GM19324 (cell line): ENCODE measurements around the gene MVP.
"Not testable (repeated sequence)": the region's sequence is repeated elsewhere in the genome, so short reads cannot be mapped to it uniquely, and the experiment has no call there.

Experiments
- ATAC-seq: cut with Tn5 transposase; IDR thresholded peaks from one replicate; pipeline ENCODE4 v1.9.1; 2021; ENCODE audit warnings: mild to moderate bottlenecking, moderate library complexity; ENCODE audit not compliant: unreplicated experiment, low FRiP score

The MVP gene

GRCh38 chr16:29814592-29814991 lies 5.7 kb upstream of the MVP start:
- ATAC-seq, result no peak

GRCh38 chr16:29815032-29815721 lies 5.1 kb upstream of the MVP start:
- no peak for ATAC-seq

GRCh38 chr16:29815793-29816693 lies 4.2 kb upstream of the MVP start, which contains the start of gene PAGR1:
Gene PAGR1, plus strand, starts transcription at chr16:29816152. Its CDS starts 374 bp downstream, at chr16:29816526.
- ATAC-seq, result peak; percentile 75

GRCh38 chr16:29816694-29817441 lies 3.4 kb upstream of the MVP start:
- peak; percentile 11 for ATAC-seq

GRCh38 chr16:29818082-29818481 lies 2.2 kb upstream of the MVP start:
- ATAC-seq, result no peak

DNA sequence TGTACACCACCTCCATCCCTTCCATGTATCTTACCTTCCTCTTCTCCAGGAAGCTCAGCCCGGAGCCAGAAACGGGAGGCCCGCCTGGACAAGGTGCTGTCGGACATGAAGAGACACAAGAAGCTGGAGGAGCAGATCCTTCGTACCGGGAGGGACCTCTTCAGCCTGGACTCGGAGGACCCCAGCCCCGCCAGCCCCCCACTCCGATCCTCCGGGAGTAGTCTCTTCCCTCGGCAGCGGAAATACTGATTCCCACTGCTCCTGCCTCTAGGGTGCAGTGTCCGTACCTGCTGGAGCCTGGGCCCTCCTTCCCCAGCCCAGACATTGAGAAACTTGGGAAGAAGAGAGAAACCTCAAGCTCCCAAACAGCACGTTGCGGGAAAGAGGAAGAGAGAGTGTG lies 756 bp upstream of the MVP start:
- no peak for ATAC-seq

GRCh38 chr16:29820730-29821642 lies 724 bp downstream of the MVP start:
- no peak for ATAC-seq

DNA sequence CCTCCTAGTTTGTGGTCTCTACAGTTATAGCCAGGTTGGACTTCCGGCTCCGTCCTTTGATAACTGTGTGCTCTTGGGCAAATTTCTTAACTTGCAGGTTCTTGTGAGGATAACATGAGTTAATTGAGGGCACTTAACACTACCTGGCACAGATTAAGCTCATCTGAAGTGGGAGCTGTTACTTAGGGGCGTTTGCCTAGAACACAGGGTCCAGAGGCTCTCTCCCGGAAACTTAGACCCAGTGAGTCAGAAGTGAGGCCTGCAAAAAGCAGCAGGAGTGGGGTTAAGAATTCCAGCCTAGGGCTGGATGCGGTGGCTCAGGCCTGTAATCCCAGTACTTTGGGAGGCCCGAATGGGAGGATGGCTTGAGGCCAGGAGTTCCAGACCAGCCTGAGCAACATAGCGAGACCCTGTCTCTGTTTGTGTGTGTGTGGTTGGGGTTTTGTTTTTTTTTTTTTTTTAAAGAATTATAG lies 1.4 kb downstream of the MVP start:
- no peak for ATAC-seq

DNA sequence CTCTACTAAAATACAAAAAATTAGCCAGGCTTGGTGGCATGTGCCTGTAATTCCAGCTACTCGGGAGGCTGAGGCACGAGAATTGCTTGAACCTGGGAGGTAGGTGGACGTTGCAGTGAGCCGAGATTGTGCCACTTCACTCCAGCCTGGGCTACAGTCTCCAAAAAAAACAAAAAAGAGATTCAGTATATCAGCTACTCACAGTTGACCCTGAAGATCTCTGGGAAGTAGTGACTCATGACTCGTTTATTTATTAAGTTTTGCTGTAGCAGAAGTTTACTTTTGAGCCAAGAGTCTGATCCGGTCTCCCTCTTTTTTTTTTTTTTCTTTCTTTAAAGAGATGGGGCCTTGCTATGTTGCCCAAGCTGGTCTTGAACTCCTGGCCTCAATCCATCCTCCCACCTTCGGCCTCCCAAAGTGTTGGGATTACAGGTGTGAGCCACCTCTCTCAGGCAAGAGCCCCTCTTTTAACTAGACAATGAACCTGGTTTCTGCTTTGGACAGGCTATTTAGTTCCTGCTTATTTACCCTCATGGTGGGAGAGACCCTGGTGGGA lies 4.4 kb downstream of the MVP start:
- ATAC-seq, result no peak

- no peak for ATAC-seq
Observed at GRCh38 chr16:29825145-29826044, 5.1 kb downstream of the MVP start.

- no peak for ATAC-seq
Observed at GRCh38 chr16:29826342-29826695, 6.1 kb downstream of the MVP start.

GRCh38 chr16:29830774-29831173 lies 10.5 kb downstream of the MVP start:
- ATAC-seq, result no peak

- ATAC-seq, result no peak
Observed at GRCh38 chr16:29831490-29831889, 11.2 kb downstream of the MVP start.

- ATAC-seq, result not testable (repeated sequence)
Observed at GRCh38 chr16:29833219-29833618, 13.0 kb downstream of the MVP start.

GRCh38 chr16:29834079-29834478 lies 13.8 kb downstream of the MVP start:
- ATAC-seq, result no peak

GRCh38 chr16:29835926-29836325 lies 15.7 kb downstream of the MVP start:
- ATAC-seq, result no peak

DNA sequence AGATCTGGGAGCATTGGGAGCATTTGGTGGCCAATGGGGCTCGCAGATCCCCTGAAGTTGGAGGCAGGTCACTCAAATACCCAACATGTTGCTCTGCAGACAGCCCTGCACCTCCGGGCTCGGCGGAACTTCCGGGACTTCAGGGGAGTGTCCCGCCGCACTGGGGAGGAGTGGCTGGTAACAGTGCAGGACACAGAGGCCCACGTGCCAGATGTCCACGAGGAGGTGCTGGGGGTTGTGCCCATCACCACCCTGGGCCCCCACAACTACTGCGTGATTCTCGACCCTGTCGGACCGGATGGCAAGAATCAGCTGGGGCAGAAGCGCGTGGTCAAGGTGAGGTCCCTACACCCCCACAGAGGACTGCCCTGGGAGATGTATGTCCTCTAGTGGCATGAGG lies 16.4 kb downstream of the MVP start:
- no peak for ATAC-seq

GRCh38 chr16:29837841-29838240 lies 17.6 kb downstream of the MVP start:
- no peak for ATAC-seq

DNA sequence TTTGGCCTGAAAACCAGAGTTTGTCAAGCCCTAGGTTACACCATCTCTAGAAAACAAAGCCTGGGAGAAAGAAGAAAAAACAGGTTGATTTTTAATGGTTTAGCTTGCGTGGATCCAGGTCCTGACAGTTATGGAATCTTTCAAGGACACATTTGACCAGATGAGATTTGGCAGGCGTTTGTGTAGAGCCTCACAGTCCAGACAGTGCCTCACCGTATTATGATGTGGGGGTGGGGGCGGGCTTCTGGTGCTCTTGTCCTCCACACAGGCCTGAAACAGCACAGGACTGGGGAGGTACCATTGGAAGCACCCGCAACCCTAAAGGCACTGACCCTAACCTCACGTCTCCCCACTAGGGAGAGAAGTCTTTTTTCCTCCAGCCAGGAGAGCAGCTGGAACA lies 19.6 kb downstream of the MVP start:
- ATAC-seq, result no peak
